ENCODE results near the gene SLC4A11.

SLC4A11 gene

DNA sequence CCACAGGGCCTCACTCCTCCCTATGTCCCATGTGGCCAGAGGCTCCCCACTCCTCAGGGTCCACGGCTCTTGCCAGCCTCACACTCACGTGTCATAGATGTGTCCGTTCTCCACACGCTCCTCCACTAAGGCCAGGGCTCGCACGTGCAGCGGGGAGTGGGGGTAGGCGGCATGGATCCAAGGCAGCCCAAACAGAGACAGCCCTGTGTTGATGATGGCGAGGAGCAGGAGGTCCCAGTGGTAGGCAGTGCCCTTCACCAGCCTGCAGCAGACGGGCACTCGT lies 10.3 kb downstream of the SLC4A11 start:
- TF ChIP-seq, protein P1, sequence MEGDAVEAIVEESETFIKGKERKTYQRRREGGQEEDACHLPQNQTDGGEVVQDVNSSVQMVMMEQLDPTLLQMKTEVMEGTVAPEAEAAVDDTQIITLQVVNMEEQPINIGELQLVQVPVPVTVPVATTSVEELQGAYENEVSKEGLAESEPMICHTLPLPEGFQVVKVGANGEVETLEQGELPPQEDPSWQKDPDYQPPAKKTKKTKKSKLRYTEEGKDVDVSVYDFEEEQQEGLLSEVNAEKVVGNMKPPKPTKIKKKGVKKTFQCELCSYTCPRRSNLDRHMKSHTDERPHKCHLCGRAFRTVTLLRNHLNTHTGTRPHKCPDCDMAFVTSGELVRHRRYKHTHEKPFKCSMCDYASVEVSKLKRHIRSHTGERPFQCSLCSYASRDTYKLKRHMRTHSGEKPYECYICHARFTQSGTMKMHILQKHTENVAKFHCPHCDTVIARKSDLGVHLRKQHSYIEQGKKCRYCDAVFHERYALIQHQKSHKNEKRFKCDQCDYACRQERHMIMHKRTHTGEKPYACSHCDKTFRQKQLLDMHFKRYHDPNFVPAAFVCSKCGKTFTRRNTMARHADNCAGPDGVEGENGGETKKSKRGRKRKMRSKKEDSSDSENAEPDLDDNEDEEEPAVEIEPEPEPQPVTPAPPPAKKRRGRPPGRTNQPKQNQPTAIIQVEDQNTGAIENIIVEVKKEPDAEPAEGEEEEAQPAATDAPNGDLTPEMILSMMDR (IDR thresholded peaks at IDR 0.05): no peak
- H3K4me1 Mint-ChIP-seq: peaks cover 25% of the 10 kb centered on the region
- no peaks in the 10 kb centered on the region for H3K9me3 Mint-ChIP-seq
- no peak for DNase-seq
- H3K4me3 Mint-ChIP-seq: no peak overlapping the region
- no peaks in the 10 kb centered on the region for H3K36me3 Mint-ChIP-seq (ENCODE audit: low read depth)
- H3K27ac Mint-ChIP-seq: no peak overlapping the region
- peaks cover 15% of the 10 kb centered on the region for H3K27me3 Mint-ChIP-seq (ENCODE audit: low read depth, poor library complexity)

DNA sequence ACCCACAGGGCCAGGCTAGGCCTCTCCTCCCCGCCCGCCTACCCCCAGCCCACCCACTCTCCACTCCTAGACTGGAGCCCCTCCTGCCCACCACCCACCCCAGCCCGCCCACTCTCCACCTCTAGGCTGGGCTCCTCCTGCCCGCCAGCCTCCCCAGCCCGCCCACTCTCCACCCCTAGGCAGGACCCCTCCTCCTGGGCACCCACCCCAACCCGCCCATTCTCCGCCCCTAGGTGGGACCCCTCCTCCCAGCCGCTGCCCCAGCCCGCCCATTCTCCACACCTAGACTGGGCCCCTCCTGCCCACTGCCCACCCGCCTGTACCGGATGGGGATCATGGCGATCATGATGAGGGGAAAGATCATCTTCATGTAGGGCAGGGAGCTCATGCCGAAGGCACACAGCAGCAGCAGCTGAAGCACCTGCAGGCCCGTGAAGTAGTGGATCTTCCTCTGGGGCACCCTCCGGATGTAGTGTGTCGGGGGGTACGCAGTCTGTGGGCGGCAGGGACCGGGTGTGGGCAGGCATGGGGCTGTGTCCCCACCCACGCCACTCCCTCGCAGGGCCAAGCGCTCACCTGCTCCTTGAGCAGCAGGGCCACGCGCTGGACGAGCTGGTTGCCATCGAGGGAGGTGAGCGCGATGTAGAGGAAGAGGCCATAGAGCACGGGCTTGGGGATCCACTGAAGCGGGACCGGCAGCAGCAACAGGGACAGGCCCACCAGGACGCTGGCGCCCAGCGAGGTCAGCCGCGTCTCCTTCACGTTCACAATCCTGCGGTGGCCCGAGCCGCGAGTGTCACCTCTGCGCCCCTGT lies 10.8 kb downstream of the SLC4A11 start:
- H3K4me3 Mint-ChIP-seq: no peak overlapping the region
- peaks cover 31% of the 10 kb centered on the region for H3K4me1 Mint-ChIP-seq
- H3K9me3 Mint-ChIP-seq: no peaks in the 10 kb centered on the region
- H3K27ac Mint-ChIP-seq: no peak overlapping the region
- H3K27me3 Mint-ChIP-seq (ENCODE audit: low read depth, poor library complexity): peaks cover 13% of the 10 kb centered on the region
- TF ChIP-seq, protein P1 (IDR thresholded peaks at IDR 0.05): no peak
- no peaks in the 10 kb centered on the region for H3K36me3 Mint-ChIP-seq (ENCODE audit: low read depth)
- DNase-seq: no peak

DNA sequence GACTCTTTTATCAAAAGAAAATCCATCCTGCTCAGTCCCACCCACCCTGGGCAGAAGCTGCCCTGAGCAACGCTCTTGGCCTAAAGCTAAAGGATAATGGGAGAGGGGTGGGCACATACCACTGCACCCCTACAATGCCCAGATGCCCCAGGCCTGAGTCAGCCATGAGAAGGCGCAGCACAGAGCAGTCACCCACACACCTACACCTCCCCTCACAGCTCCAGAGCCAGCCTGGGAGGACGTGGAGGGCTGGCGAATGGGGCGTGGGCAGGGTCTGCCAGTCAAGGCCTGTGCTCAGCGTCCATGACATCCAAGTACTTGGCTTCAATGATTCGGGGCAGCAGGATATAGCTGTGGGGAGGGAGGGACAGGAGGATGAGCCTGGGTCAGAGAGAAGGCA lies 11.5 kb downstream of the SLC4A11 start:
- Mint-ChIP-seq H3K4me1 (peaks cover 37% of the 10 kb centered on the region), H3K27me3 (ENCODE audit: low read depth, poor library complexity) (peaks cover 9% of the 10 kb centered on the region), H3K9me3 (no peaks in the 10 kb centered on the region), H3K27ac (no peak overlapping the region), H3K4me3 (no peak overlapping the region), H3K36me3 (ENCODE audit: low read depth) (no peaks in the 10 kb centered on the region)
- TF ChIP-seq, protein P1 (IDR thresholded peaks at IDR 0.05): no peak
- DNase-seq: no peak

DNA sequence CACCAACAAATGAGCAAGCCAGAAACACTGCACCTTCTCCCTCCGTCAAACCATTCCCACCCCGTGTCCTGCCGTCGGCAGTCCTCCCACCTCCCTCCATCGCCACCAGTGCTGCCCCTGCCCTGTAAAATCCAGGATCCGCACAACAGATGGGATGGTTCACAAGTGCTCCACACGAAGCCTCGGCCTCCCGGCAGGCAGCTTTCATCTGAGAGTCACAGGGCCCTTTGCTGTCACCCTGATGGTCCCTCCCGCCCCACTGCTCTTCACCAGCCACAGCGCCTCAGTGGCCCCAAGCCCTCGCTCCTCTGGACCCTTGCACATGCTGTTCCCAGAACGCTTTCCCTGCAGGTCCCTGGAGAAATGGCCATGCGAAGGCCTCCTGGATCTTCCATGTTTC lies 12.1 kb downstream of the SLC4A11 start:
- Mint-ChIP-seq H3K27ac (peak overlapping the region; percentile 54), H3K9me3 (no peaks in the 10 kb centered on the region), H3K27me3 (ENCODE audit: low read depth, poor library complexity) (peaks cover 3% of the 10 kb centered on the region), H3K4me1 (peaks cover 43% of the 10 kb centered on the region), H3K4me3 (no peak overlapping the region), H3K36me3 (ENCODE audit: low read depth) (no peaks in the 10 kb centered on the region)
- TF ChIP-seq, protein P1 (IDR thresholded peaks at IDR 0.05): no peak
- no peak for DNase-seq

DNA sequence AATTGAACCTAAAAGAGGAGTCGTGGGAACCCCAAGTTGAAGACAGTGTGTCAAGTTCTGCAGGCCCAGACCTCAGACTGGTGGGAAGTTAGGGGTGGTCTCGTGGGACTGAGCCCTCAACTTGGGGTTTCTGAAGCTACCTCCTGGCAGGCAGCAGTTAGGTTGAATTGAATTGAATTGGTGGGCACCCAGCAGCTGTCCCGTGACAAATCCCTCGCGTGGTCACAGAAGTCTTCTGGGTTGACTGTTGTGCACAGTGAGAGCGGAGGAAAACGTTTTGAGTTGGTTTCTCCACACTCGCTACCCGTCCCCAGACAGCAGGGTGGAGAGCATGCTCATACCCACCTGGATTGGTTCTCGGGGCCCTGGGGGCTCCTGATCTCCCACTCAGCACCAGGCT lies 12.9 kb downstream of the SLC4A11 start:
- no peak overlapping the region for H3K4me3 Mint-ChIP-seq
- DNase-seq: no peak
- no peaks in the 10 kb centered on the region for H3K9me3 Mint-ChIP-seq
- H3K27ac Mint-ChIP-seq: no peak overlapping the region
- H3K36me3 Mint-ChIP-seq (ENCODE audit: low read depth): peaks cover 5% of the 10 kb centered on the region
- peaks cover 3% of the 10 kb centered on the region for H3K27me3 Mint-ChIP-seq (ENCODE audit: low read depth, poor library complexity)
- TF ChIP-seq, protein P1 (IDR thresholded peaks at IDR 0.05): no peak
- peaks cover 50% of the 10 kb centered on the region for H3K4me1 Mint-ChIP-seq

Data from nephron progenitor cell (in vitro differentiated cells).